NCI-H1417 (cell line): ENCODE data around the gene ANKS6.
"Not testable (repeated sequence)": the region's sequence is repeated elsewhere in the genome, so short reads cannot be mapped to it uniquely, and the experiment has no call there.

Experiments
- DNase-seq, 3 experiments: peaks; one replicate each; lab custom pipeline; 2025; lab: John Stamatoyannopoulos, UW

The ANKS6 gene

GRCh38 chr9:98701576-98701975, 94.8 kb downstream of the ANKS6 start:
- no peak for DNase-seq

- DNase-seq: no peak
Measured at GRCh38 chr9:98700801-98701200, 95.6 kb downstream of the ANKS6 start.

GRCh38 chr9:98698856-98699255, 97.5 kb downstream of the ANKS6 start:
- no peak for DNase-seq

DNA sequence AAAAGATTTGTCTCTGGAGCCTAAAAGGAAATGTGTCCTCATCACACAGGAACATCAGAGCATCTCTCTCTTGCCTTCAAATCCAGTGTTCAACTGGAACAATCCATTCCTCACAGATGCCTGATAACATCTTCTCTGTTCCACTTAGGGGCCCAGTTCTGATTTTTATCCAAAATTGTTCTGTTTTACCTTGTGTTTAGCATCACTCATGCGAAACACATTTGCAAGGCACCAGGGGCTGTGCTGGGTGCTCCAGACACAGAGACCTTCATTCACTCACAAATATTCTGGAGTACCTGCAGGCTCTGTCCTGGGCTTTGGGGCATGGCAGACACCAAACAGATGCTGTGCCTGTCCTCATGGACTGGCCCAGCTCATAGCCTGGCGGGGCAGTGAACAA, 101.4 kb downstream of the ANKS6 start:
- DNase-seq: no peak

DNA sequence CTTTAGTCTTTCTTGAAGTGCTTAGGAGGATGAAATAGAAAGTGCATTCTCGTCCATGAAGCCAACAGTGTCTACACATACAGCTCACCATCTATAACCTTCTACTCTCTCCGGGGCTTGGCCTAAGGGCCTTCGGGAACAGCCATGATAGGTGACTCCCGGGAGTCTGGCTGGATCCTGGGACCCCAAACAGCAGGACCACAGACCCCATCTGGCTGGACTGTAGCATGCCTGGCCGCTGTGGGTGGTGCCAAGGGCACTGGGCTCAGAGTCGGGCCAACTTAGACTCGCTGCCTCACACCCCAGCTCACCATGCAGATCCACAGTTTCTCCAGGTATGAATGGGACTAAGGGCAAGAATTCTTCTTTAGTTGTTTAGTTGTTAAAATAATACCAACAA, 104.0 kb downstream of the ANKS6 start:
- no peak for DNase-seq

DNA sequence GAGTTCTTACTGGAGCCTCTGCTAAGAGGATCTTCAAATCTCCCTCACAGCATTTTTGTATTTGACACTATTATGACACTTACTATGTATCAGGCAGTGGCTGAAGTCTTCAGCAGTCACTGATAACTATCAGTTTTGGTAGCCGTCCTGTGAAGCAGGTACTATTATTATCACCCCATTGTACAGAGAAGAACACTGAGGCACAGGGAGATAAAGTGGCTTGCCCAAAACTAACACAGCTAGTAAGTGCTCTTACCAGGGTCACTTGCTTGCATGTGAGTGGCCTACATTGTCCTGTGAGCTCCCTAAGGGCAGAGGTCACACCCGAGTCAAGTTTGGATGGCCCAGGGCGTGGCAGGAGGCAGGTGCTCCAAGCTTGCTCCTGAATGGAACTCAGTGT, 104.5 kb downstream of the ANKS6 start:
- DNase-seq: no peak

GRCh38 chr9:98690686-98691085, 105.7 kb downstream of the ANKS6 start:
- no peak for DNase-seq

DNA sequence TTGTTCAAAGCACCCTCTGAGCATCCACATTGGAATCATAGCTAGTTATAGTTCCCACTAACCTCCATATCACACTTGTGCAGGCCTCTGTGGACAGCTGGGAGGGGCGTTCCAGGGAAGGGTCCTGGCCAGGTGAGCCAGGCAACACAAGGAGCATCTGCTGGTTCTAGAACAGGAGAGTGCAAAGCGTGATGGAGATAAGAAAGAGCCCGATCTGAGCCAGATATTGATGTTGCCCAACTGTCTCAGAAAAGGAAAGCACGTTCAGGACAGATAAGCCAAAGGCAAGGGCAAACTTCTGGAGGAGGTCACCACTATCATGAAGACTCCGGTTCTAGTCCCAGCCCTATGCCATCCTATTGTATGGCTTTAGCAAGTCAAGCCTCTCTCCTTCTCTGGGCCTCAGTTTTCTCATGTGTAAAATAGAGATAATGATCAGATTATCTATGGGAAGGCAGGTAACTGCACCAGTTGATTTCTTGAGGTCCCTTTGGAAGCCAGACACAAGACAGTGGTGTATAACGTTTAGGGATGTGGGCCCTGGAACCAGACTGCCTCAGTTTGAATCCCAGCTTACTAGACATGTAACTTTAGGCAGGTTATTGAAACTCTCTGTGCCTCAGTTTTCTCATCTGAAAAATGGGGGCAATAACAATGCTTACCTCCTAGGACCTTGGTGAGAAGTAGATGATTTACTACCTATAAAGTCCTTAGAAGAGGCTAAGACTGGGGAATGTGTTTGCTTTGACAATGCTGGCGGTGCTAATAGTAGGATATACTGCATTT, 107.5 kb downstream of the ANKS6 start:
- no peak for DNase-seq

DNA sequence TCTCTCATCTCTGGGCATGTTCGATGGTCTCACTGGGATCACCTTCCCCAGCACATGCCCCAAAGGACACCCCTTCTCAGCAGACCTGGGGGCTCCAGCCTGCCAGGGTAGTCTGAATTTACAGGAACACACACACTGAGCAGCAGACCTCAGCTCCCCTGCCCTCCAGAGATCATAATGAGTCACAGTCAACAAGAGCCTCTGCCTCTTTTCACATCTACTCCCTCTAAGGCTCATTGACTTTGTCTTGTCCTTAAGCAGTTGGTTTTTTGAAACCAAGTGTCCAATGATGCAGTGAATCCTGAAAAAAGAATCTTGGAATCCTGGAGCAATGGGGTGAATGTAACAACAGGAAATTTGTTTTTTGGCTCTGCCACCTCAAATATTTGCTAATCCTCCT, 108.4 kb downstream of the ANKS6 start:
- DNase-seq: no peak

DNA sequence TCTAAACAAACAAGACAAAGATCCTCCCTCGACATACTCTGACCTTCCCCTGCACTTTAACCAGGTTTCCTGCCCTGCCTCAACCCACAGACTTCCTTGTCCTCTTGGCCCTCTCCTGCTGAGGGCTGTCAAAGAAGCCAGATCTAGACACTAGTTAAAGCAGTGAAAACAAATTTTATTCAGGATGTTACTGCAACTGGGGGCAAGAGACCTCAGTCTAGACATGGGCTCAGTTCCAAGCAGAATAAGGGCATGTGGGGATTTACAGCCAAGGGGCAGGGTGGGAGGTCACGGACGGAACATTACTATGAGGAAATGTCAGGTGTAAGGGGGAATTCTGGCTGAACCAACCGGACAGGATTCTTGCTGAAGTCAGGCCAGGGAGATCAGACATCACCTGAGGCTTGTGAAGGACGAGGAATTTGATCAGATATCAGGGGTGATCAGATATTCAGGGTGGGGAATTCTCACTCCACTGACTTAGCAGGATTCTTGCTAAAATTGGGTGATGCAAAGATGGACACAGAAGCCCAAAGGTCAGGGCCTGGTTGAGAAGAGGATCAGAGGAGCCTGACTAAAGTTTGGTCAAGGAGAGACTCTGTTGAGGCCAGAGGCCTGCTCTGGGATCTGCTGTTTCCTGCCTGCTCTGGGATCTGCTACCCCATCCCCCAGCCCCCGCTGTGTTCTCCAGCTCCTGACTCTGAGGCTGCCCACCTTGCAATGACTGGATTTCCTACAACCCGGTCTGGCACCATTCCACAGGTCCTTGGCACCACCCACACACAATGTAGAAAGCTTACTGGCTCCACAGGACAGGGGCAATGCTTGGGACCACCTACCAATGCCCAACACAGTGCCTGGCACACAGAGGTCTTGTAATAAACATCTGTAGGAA, 109.1 kb downstream of the ANKS6 start:
- DNase-seq: no peak

- not testable (repeated sequence) for DNase-seq
Measured at GRCh38 chr9:98684816-98685215, 111.5 kb downstream of the ANKS6 start.
